ENCODE measurements around the gene ETNPPL. TPM values are rescaled to one million over a fixed set of nuclear protein-coding genes. Genes with fewer than 3 reads are reported as not detected.
A peak's percentile ranks its signal among the peaks of the same experiment; 100 is the strongest.

ETNPPL gene
- total RNA-seq, 1 experiment from 2014 or later = not detected

DNA sequence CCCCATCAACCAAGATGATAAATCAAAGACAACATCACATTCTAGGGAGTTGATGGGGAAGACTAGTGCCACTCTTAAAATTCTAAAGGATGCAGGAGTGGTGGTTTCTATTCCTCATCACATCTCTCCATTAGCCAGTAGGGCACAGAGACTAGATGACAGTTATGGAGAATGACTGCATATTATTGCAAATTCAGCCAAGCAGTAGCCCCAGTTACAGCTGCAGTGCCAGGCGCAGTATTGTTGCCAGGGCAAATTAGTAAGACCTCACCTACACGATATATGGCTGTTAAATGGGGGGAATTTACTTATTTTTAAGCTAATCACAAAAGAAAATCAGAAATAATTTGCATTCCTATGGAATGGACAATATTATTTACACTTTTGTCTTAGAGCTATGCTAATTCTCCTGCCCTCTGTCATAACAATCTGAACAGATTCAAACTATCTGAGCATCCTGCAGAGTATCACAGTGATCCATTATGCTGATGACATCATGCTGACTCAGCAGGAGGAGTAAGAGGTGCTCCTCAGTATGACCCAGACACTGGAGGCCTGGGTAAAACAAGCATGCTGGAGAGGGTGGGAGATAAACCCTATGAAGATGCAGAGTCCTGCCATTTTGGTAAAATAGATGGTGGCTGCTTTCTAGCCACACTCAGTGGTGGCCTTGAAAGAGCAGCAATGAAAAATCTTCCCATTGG is 24.7 kb downstream of the ETNPPL start:
- ATAC-seq = no peak
- ChIA-PET POLR2A (ENCODE audit: unreplicated experiment) (no interaction called here), CTCF (no interaction called here)
- H3K36me3 ChIP-seq (ENCODE audit: low read depth, low read length) = no peaks in the 10 kb centered on the region
- no peaks in the 10 kb centered on the region for H3K9me2 ChIP-seq (replicated peaks; ENCODE audit: low read length)
- no peak overlapping the region for H3K27ac ChIP-seq (ENCODE audit: low read length)
- intact Hi-C loops (cut with micrococcal nuclease) = no loop called here
- H3K9me3 ChIP-seq (ENCODE audit: low read length) = no peaks in the 10 kb centered on the region
- H3K9ac ChIP-seq (ENCODE audit: low read length) = no peak overlapping the region
- no peak overlapping the region for H3K4me3 ChIP-seq (ENCODE audit: low read length)
- H3K27me3 ChIP-seq (ENCODE audit: low read length) = peaks cover 12% of the 10 kb centered on the region
- H3K4me1 ChIP-seq (ENCODE audit: insufficient read depth, low read length) = no peaks in the 10 kb centered on the region
- no peak overlapping the region for H3K4me2 ChIP-seq (ENCODE audit: low read length)
- peak; percentile 24 for DNase-seq
- H3F3A ChIP-seq (ENCODE audit: low read length, unreplicated experiment) = no peaks in the 10 kb centered on the region
- TF ChIP-seq, protein P1, sequence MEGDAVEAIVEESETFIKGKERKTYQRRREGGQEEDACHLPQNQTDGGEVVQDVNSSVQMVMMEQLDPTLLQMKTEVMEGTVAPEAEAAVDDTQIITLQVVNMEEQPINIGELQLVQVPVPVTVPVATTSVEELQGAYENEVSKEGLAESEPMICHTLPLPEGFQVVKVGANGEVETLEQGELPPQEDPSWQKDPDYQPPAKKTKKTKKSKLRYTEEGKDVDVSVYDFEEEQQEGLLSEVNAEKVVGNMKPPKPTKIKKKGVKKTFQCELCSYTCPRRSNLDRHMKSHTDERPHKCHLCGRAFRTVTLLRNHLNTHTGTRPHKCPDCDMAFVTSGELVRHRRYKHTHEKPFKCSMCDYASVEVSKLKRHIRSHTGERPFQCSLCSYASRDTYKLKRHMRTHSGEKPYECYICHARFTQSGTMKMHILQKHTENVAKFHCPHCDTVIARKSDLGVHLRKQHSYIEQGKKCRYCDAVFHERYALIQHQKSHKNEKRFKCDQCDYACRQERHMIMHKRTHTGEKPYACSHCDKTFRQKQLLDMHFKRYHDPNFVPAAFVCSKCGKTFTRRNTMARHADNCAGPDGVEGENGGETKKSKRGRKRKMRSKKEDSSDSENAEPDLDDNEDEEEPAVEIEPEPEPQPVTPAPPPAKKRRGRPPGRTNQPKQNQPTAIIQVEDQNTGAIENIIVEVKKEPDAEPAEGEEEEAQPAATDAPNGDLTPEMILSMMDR (conservative IDR thresholded peaks at IDR 0.05; ENCODE audit: low read depth, low read length) = no peak
- TF ChIP-seq EZH2 (IDR thresholded peaks at IDR 0.05; ENCODE audit: low read length, unreplicated experiment) (no peak), EZH2phosphoT487 (IDR thresholded peaks at IDR 0.05; ENCODE audit: borderline replicate concordance, low read length) (no peak)
- BruUV-seq (replicated peaks) = no TSS peak
- no peaks in the 10 kb centered on the region for H3K79me2 ChIP-seq (ENCODE audit: low read length)
- H4K20me1 ChIP-seq (ENCODE audit: low read length) = no peaks in the 10 kb centered on the region
- H2AFZ ChIP-seq (ENCODE audit: low read length) = no peak overlapping the region

DNA sequence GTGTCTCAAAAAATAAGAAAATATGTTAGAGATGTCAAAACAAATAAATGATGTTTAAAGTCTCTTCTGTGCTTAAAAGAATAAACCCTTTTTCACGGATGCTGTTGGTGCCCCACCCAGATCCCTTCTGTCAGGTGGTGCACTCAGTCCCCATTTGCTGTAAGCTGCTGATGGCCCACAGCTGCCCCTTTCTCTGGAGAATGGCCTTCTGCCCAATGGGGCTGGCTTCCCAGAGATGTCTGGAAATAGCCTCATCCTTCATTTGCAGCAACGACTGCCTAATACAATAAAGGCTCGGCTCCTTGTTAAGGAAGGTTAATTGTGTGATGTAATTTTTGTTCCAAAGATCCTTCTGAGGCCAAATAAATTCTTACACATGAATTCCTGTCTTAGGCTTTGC is 31.8 kb downstream of the ETNPPL start:
- Histone ChIP-seq H3F3A (ENCODE audit: low read length, unreplicated experiment) (no peaks in the 10 kb centered on the region), H3K4me1 (ENCODE audit: insufficient read depth, low read length) (no peaks in the 10 kb centered on the region), H3K27ac (ENCODE audit: low read length) (no peak overlapping the region), H3K27me3 (ENCODE audit: low read length) (peaks cover 3% of the 10 kb centered on the region; the same call in 1 of the 2 replicates), H3K9ac (ENCODE audit: low read length) (no peak overlapping the region), H3K9me2 (replicated peaks; ENCODE audit: low read length) (no peaks in the 10 kb centered on the region), H2AFZ (ENCODE audit: low read length) (no peak overlapping the region), H3K4me2 (ENCODE audit: low read length) (no peak overlapping the region), H3K9me3 (ENCODE audit: low read length) (no peaks in the 10 kb centered on the region), H3K36me3 (ENCODE audit: low read depth, low read length) (no peaks in the 10 kb centered on the region), H3K79me2 (ENCODE audit: low read length) (no peaks in the 10 kb centered on the region), H4K20me1 (ENCODE audit: low read length) (no peaks in the 10 kb centered on the region), H3K4me3 (ENCODE audit: low read length) (no peak overlapping the region)
- TF ChIP-seq, protein P1 (conservative IDR thresholded peaks at IDR 0.05; ENCODE audit: low read depth, low read length) = no peak
- intact Hi-C loops (cut with micrococcal nuclease) = no loop called here
- no peak for DNase-seq
- CTCF ChIA-PET = no interaction called here
- BruUV-seq (replicated peaks) = no TSS peak
- POLR2A ChIA-PET (ENCODE audit: unreplicated experiment) = no interaction called here
- ATAC-seq = no peak

DNA sequence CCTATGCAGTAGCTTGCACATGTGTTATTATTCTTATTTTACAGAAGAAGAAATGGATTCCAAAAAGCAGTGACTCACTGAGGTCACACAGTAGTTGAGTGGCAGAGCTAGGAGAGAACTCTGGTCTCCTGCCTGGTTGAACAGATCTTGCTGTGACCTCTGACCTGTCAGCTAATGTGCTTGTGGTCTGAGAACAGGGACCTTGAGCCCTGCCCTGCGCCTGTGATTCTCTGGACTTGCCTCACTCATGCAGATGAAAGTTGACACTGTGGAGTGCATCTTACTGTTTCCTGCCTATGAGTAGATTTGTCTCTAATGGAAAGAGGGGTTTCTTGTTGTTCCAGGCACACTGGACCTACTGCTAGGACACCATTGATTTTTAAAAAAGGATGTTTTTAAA is 32.3 kb downstream of the ETNPPL start:
- Histone ChIP-seq H3K36me3 (ENCODE audit: low read depth, low read length) (no peaks in the 10 kb centered on the region), H3K4me2 (ENCODE audit: low read length) (no peak overlapping the region), H3K9me2 (replicated peaks; ENCODE audit: low read length) (no peaks in the 10 kb centered on the region), H3K9ac (ENCODE audit: low read length) (no peak overlapping the region), H3K4me1 (ENCODE audit: insufficient read depth, low read length) (no peaks in the 10 kb centered on the region), H3K9me3 (ENCODE audit: low read length) (no peaks in the 10 kb centered on the region), H3K27ac (ENCODE audit: low read length) (no peak overlapping the region), H3K79me2 (ENCODE audit: low read length) (no peaks in the 10 kb centered on the region), H4K20me1 (ENCODE audit: low read length) (no peaks in the 10 kb centered on the region), H3K4me3 (ENCODE audit: low read length) (no peak overlapping the region), H3F3A (ENCODE audit: low read length, unreplicated experiment) (no peaks in the 10 kb centered on the region), H2AFZ (ENCODE audit: low read length) (no peak overlapping the region), H3K27me3 (ENCODE audit: low read length) (peaks cover 3% of the 10 kb centered on the region; the same call in 1 of the 2 replicates)
- POLR2A ChIA-PET (ENCODE audit: unreplicated experiment) = no interaction called here
- TF ChIP-seq, protein P1 (conservative IDR thresholded peaks at IDR 0.05; ENCODE audit: low read depth, low read length) = no peak
- TF ChIP-seq EZH2 (IDR thresholded peaks at IDR 0.05; ENCODE audit: low read length, unreplicated experiment) = no peak
- no peak for TF ChIP-seq EZH2phosphoT487 (IDR thresholded peaks at IDR 0.05; ENCODE audit: borderline replicate concordance, low read length)
- intact Hi-C loops (cut with micrococcal nuclease) = no loop called here
- CTCF ChIA-PET = no interaction called here
- no TSS peak for BruUV-seq (replicated peaks)
- ATAC-seq = no peak
- no peak for DNase-seq
